HG03432 (cell line): Measurements from ENCODE around the gene TNK1.

Source experiments
- ATAC-seq: cut with Tn5 transposase; IDR thresholded peaks from one replicate; pipeline ENCODE4 v1.9.1; 2021; ENCODE audit warnings: mild to moderate bottlenecking, moderate library complexity; ENCODE audit not compliant: unreplicated experiment

The TNK1 gene

DNA sequence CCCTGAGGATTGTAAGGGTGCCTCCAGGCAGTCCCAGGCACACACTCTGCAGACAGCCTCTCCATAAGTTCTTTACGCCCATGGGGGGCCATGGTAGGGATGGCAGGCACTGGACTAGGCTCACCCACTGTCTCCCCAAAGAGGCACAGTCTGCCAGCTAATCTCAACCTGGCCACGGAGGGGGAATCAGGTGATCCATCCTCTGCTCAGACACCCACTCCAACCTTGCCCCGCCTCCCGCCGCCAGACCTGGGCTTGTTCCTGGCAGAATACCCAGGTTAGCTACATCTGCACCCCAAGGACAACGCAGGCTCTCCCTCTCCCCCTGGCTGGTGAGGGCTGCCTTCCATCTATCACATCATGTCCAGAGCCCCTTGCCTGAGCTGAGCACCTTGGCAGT is 28.0 kb downstream of the TNK1 start:
- no peak for ATAC-seq

DNA sequence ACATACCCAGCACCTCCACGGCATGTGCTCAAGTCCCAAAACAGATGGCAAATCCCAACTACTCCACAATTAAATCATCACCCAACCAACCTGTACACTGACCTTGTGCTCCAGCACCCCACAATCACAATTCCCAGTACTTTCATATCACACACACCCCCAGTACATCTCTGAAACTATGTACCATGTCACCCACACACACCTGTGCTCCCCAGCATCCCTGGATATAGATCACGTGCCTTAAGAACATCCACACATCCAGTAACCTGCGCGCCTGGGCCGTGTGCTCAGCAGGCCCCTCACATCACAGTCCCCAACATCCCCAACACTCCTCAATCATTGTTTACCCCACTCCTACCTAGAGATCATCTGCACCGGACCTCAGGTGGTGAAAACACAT is 28.8 kb downstream of the TNK1 start:
- ATAC-seq = no peak

DNA sequence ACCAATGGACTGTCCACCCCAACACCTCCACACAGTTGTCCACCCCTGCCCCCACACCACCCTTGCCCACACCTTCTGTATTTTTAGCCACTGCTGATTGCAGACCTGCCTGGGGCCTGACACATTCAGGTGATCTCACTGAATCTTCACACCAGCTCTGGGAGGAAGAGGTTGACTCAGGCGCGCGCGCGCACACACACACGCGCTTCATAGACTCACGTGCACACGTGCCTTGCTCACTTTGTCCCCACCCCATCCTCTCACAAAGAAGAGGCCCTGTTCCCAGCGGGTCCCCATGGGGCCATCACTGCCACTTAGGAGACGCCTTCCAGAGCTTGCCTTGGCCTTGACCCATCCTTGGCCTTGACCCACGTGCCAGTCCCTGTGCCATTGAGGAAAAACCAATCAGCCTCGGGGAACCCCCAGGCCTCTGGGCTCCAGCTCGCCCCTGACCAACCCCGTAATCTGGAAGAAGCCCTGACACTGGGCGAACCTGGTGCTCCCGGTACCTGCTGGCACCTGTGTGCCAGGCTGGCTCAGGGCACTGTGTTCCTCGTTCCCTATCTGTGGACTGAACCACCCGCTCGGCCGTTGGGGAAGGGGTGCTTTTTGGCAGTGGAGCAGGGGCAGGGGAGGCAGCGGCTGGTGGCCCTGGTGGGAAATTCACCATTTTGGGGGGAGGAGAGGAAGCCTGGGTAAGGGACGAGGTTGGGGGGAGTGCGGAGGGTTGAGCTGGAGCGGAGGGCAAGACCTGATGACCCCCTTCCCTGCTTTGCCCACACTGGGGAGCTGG is 29.9 kb downstream of the TNK1 start:
- ATAC-seq = no peak

DNA sequence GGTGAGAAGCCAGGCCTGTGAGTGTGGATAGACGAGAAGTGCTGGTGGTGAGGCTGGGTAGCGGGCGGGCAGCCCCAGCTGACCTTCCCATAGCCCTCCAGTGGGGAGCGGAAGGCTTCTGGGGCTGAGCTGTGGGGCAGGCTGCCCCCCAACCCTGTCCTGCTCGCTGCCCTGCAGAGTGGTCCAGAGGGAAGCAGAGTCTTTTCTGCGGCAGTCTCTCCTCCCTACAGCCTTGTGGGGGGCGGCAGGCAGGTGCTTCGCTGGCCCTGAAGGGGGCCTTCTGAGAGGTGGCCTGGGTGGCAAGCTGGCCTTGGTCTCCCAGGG is 30.5 kb downstream of the TNK1 start:
- ATAC-seq = no peak

DNA sequence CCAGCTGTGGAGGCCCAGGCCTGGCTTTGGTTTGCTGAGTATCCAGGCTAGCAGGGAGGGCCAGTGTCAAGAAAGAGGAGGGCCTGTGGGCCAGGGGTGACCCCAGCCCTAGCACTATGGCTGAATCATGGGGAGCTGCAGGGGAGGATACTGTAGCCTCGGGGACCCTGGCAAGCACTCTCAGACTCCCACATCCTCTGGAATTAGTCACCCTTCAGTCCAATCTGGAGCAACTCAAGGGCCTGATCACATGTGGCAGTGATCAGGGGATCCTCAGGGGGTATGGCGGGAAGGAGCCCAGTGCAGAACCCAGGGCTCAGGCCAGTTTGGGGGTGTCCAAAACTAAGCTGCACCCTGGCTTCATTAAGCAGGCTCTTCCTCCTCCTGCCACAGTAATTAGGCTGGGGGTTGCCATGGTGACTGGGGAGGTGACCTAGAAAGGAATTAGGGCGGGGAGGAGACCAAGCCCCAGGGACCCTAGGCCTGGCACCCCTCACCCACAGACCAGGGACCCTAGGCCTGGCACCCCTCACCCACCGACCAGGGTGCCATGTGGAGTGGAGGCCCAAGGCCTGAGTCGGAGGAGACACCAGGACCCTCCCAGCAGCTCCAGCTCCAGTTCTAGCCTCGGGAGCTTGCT is 32.6 kb downstream of the TNK1 start:
- no peak for ATAC-seq

DNA sequence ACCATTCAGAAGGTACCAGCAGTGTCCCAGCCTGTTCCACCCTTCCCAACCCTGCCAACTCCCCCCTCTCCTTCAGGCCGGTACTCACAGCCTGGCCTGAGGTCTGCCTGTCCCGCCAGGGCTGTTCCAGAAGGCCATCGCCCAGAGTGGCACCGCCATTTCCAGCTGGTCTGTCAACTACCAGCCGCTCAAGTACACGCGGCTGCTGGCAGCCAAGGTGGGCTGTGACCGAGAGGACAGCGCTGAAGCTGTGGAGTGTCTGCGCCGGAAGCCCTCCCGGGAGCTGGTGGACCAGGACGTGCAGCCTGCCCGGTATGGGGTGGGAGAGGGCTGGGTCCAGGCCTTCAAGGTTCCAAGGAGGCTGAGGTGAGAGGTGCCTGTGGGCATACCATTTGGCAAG is 33.9 kb downstream of the TNK1 start:
- no peak for ATAC-seq

DNA sequence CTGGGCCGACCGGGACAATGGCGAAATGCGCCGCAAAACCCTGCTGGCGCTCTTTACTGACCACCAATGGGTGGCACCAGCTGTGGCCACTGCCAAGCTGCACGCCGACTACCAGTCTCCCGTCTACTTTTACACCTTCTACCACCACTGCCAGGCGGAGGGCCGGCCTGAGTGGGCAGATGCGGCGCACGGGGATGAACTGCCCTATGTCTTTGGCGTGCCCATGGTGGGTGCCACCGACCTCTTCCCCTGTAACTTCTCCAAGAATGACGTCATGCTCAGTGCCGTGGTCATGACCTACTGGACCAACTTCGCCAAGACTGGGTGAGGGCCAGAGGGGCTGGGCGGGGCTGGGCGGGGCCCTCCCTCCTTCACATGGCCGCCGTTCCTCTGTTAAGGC is 34.9 kb downstream of the TNK1 start:
- no peak for ATAC-seq

DNA sequence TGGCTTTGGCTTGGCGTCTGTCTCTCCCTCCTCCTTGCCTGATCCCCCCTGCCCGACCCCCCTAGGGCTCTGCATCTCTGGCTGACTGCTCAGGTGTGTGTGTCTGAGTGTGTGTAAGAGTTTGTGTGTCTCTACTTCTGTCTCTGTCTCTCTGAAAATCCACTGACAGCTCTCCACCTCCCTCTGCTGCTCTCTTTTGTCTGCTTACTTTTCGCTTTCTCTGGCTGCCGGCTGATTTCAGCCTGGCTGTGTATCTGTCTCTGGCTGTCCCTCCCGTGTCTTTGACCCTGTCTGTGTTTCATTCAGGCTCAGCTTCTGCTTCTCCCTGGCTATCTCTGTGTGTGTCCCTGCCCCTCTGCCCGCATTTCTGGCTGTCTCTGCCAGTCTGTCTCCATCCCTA is 35.4 kb downstream of the TNK1 start:
- no peak for ATAC-seq

DNA sequence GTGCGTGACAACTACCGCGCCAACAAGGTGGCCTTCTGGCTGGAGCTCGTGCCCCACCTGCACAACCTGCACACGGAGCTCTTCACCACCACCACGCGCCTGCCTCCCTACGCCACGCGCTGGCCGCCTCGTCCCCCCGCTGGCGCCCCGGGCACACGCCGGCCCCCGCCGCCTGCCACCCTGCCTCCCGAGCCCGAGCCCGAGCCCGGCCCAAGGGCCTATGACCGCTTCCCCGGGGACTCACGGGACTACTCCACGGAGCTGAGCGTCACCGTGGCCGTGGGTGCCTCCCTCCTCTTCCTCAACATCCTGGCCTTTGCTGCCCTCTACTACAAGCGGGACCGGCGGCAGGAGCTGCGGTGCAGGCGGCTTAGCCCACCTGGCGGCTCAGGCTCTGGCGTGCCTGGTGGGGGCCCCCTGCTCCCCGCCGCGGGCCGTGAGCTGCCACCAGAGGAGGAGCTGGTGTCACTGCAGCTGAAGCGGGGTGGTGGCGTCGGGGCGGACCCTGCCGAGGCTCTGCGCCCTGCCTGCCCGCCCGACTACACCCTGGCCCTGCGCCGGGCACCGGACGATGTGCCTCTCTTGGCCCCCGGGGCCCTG is 36.3 kb downstream of the TNK1 start:
- no peak for ATAC-seq

DNA sequence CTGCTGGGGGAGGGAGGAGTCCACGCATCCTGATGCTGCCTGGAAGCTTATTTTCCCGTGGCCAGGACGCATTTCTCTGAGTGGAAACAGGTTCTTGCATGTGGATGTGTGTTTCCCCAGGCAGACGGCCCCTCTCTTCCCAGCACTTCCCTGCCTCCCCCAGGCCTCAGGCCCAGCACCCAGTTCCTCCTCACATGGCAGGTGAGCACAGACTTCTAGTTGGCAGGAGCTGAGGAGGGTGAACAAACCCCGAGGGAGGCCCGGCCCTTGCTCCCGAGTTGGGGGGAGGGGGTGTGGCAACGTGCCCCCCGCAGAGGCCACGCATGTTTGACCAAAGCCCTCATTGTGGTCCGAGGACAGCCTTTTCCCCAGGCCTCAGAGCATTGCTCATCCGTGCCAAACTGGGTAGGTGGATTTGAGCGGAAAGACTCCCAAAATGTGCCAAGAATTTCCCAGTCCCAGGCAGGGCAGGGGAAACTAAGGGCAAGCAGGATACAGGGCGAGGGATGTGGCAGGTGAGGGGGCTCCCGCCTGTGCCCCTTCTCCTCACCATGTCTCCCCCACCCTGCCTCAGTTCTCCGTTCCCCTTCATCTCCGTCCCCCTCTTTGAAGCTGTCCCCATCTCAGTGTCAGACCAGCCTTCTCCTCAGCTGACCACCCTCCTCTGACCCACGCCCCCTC is 37.7 kb downstream of the TNK1 start:
- ATAC-seq = no peak

DNA sequence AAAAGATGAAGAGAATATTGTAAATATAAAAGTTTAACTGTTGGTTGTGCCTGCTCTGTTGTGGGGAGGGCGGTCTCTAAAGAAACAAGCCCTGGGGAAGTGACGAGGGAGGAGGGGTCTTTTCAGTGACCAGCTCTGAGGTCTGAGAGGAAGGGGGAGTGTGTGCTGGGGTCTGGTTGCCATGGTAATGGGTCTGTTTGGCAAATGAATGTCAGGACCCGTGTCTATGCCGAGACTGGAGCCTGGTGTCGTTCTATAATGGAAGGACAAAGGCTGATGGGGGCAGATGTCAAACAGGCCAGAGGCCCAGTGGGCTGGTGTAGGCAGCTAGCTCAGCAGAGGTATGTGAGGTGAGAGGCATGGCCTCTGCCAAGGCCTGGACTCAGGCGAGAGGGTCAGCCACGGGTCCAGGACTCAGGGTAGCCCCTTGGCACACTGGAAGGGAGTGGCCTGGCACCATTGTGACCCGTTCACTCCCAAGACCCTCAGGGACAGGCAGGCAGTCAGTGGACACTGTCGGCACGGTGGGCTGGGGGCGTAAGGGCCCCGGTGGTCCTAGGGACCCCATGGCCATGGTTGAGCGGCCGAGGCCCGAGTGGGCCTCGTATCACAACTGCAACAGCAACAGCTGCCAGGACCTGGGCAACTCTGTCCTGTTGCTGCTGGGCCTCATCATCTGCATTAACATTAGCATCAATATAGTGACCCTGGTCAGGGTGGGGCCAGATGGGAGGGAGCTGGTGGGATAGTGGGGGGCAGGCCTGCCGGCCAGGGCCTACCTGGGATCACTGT is 39.1 kb downstream of the TNK1 start, which contains the start of gene SPEM1:
SPEM1 (plus strand) TSS at position 506 of the 792 bp plus-strand sequence; CDS start at position 567, 61 bp downstream.
- no peak for ATAC-seq

DNA sequence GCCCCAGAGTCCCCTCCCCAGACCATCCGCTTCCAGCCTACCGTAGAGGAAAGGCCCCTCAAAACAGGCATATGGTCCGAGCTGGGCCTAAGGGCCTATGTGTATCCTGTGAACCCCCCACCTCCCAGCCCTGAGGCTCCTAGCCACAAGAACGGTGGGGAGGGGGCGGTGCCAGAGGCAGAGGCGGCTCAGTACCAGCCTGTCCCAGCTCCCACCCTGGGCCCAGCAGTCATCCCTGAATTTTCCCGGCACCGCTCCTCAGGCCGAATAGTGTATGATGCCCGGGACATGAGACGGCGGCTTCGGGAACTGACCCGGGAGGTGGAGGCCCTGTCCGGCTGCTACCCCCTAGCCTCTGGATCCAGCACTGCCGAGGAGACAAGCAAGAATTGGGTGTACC is 40.3 kb downstream of the TNK1 start:
- no peak for ATAC-seq

DNA sequence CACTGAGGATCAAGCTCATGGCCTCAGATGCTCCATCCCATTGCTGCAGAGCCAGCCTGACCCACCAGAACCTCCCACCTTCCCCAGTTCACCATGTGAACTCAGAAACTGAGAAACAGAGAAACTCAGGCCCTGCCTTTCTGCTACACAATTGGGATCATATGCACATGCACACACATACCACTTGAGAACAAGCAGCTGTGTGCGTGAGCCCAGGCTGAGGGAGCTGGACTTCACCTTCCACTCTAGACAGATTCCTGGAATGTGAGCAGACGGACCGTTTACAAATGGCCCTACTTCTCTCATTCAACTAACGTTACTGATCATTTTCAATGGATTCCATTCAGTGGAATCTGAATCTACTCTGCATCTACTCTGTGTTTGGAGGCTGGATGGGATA is 42.8 kb downstream of the TNK1 start:
- no peak for ATAC-seq

DNA sequence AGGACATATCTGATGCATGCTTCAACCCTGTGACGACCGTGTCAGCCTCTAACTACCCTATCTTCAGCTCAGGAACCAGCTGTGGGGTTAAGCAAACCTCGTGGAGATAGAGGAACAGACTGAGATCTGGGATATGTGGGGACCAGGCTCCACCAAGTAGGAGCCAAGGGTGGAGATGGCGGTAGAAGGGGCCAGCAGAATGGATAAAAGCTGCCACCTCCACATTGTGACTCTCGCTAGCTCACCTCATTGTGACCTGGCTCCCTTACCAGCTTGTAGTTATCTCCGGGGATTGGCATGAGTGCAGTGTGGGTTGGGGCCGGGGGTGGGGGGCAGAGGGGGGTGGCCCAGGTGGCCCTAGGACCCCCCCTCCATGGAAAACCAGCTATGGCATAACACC is 44.4 kb downstream of the TNK1 start, which contains the start of gene SPEM2:
SPEM2 (plus strand) TSS at position 301 of the 400 bp plus-strand sequence; CDS start at position 374, 73 bp downstream.
- no peak for ATAC-seq

DNA sequence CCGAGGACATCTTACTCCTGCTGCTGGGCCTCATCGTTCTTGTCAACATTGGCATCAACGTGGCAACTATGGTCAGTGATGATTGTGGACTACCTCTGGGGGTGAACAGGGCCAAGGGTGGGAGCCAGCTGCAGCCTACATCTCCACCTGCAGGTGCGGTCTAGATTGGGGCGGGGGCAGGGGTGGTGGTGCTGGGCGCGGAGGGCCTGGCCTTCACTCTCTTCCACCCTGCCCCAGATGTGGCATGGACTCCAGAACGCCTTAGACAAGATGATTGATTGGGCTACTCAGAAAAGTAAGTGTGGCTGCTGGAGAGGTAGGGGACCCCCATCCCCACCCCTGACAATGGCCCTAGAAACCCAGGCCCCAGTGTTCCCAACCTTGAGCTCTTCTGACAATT is 44.9 kb downstream of the TNK1 start:
- no peak for ATAC-seq

DNA sequence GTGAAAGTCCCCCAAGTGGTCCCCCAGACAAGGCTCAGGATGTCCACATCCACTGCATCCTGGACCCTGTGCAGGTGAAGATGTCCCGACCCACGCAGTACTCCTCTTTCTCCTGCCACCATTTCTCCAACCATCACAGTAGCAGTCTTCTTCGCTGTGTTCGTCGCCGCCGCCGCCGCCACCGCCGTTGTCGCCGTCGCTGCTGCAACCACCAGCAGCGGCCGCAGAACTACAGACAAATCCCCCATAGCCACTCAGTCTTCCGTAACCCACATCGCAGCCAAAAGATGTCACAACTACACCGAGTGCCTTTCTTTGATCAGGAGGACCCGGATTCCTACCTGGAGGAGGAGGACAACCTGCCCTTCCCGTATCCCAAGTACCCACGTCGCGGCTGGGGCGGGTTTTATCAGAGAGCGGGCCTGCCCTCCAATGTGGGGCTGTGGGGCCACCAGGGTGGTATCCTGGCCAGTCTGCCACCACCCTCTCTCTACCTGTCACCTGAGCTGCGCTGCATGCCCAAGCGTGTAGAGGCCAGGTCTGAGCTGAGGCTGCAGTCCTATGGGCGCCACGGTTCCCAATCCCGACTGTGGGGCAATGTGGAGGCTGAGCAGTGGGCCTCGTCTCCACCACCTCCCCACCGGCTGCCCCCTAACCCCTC is 45.4 kb downstream of the TNK1 start:
- ATAC-seq = no peak

DNA sequence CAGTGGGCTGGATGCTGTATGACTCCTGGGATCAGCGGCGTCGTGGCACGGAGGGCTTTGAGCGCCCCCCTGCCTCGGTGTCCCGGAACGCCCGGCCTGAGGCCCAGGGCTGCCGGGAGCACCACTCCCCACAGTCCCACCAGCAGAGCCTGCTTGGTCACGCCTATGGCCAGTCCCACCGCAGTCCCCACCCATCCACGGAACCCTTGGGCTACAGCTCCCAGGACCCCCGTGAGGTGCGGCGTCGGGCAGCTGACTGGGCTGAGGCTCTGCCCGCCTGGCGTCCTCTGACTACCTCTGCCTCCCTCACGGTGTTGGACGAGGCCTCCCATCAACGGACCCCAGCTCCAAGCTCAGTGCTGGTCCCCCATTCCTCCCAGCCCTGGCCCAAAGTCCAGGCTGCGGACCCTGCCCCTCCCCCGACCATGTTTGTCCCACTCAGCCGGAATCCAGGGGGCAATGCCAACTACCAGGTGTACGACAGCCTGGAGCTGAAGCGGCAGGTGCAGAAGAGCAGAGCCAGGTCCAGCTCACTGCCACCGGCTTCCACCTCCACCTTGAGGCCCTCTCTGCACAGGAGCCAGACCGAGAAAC is 46.1 kb downstream of the TNK1 start:
- no peak for ATAC-seq

DNA sequence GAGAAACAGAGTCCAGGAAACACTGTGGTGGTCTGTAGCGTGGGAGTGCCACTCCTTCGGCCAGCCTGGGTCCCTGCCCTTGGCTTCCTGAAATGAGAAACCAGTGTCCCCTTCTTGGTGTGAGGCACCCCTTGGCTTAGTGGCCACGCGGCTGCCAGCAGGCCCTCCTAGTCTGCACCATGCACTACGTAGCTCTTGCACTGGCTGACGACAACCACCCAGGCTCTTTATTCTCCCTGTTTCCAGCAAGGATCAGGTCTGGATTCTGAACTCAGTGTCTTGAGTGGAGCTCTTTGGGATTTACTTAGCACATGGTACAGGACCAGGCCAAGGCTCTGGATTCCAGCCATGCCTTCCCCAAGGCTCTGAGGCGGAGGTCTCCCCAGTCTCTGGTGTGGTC is 46.7 kb downstream of the TNK1 start:
- ATAC-seq = no peak

DNA sequence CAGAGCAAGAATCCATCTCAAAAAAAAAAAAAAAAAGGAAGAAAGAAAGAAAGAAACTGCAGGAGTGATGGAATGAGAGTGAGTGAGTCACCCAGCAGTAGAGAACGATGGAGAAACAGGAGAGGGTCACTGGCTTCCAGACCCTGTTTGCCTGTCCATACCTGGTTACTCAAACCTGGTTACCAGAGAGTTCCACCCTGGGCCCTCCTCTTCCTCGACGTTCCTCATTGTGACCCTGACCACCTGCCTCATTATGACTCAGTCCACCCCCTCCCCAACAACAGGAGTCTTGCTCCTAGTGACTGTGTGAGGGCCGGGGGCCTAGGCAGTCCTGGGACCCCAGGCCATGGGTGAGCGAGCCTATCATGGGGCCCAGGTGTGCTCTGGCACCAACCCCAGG is 47.7 kb downstream of the TNK1 start, which contains the start of gene SPEM3:
SPEM3 (plus strand) TSS at position 301 of the 400 bp plus-strand sequence; CDS start at position 347, 46 bp downstream.
- no peak for ATAC-seq

DNA sequence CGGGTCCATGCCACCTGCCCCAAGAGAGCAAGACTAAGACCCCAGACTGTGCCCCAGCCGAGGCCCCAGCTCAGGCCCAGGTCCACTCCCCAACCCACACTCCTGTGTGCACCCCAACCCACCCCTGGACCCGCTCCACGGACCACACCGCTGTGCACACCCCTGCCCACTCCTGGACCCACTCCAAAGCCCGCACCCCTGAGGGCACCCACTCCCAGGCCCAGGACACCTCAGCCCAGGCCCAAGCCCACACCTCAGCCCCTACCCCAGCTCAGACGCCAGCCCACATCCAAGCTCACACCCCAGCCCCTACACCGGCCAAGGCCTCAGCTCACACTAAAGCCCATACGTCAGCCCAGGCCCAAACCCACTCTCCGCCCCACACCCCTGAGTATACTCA is 48.8 kb downstream of the TNK1 start:
- no peak for ATAC-seq
